ENCODE measurements around the gene NPM1. TPM values are rescaled to one million over a fixed set of nuclear protein-coding genes. Genes with fewer than 3 reads are reported as not detected.
"Not testable (repeated sequence)": the region's sequence is repeated elsewhere in the genome, so short reads cannot be mapped to it uniquely, and the experiment has no call there.

Gene NPM1
- total and polyA plus RNA-seq, 8 donors, result 289 to 3,788 (median 712) TPM

- H3K9me3 ChIP-seq, result no peaks in the 10 kb centered on the region
- DNase-seq, result no peak
- intact Hi-C loops (cut with DNase I; ENCODE audit: low total_unique reads), result no loop called here
- H3K4me3 ChIP-seq, result no peak overlapping the region
- WGBS, 5 donors, result 87 to 92% (median 92%) methylated on average over 3 of the region's 3 CpGs
- H3K27ac ChIP-seq, result no peak overlapping the region
- TF ChIP-seq EP300 (IDR thresholded peaks at IDR 0.05), result no peak
- no peak for TF ChIP-seq CTCF (IDR thresholded peaks at IDR 0.05)
- H3K4me1 ChIP-seq, result peaks cover 4 to 33% (median 14%) of the 10 kb centered on the region in 4 donors
- H3K27me3 ChIP-seq, result no peaks in the 10 kb centered on the region
- peaks cover 7 to 61% (median 60%) of the 10 kb centered on the region in 4 donors for H3K36me3 ChIP-seq
Measured at GRCh38 chr5:171413153-171413910, 25.7 kb downstream of the NPM1 start.

- H3K4me3 ChIP-seq; intact Hi-C loops (cut with DNase I; ENCODE audit: low total_unique reads); H3K27me3 ChIP-seq; H3K9me3 ChIP-seq; DNase-seq; H3K27ac ChIP-seq: not testable (repeated sequence)
- Histone ChIP-seq H3K36me3 (peaks cover under 1 to 54% (median 54%) of the 10 kb centered on the region in 4 donors), H3K4me1 (peaks cover 11 to 33% (median 17%) of the 10 kb centered on the region in 4 donors)
- 87 to 92% (median 89%) methylated on average over 5 of the region's 5 CpGs for WGBS, 5 donors
Measured at GRCh38 chr5:171413993-171414392, 26.3 kb downstream of the NPM1 start.

- no peak overlapping the region for H3K4me3 ChIP-seq
- peak in 1 of 2 donors; percentile 50 for DNase-seq
- H3K4me1 ChIP-seq, result peaks cover 17 to 33% (median 20%) of the 10 kb centered on the region in 4 donors
- peaks cover 0 to 15% (median 14%) of the 10 kb centered on the region in 3 donors for H3K27me3 ChIP-seq
- peaks cover 0 to 45% (median 41%) of the 10 kb centered on the region in 4 donors for H3K36me3 ChIP-seq
- intact Hi-C loops (cut with DNase I; ENCODE audit: low total_unique reads), result no loop called here
- 83 to 85% (median 84%) methylated on average over 9 of the region's 9 CpGs for WGBS, 5 donors
- TF ChIP-seq EP300 (IDR thresholded peaks at IDR 0.05) (no peak), POLR2AphosphoS5 (IDR thresholded peaks at IDR 0.05) (peak in 1 of 3 donors; percentile 3), CTCF (IDR thresholded peaks at IDR 0.05) (no peak), POLR2A (IDR thresholded peaks at IDR 0.05) (no peak)
- H3K9me3 ChIP-seq, result no peaks in the 10 kb centered on the region
- H3K27ac ChIP-seq, result no peak overlapping the region
Measured at GRCh38 chr5:171415115-171415730, 27.6 kb downstream of the NPM1 start.

DNA sequence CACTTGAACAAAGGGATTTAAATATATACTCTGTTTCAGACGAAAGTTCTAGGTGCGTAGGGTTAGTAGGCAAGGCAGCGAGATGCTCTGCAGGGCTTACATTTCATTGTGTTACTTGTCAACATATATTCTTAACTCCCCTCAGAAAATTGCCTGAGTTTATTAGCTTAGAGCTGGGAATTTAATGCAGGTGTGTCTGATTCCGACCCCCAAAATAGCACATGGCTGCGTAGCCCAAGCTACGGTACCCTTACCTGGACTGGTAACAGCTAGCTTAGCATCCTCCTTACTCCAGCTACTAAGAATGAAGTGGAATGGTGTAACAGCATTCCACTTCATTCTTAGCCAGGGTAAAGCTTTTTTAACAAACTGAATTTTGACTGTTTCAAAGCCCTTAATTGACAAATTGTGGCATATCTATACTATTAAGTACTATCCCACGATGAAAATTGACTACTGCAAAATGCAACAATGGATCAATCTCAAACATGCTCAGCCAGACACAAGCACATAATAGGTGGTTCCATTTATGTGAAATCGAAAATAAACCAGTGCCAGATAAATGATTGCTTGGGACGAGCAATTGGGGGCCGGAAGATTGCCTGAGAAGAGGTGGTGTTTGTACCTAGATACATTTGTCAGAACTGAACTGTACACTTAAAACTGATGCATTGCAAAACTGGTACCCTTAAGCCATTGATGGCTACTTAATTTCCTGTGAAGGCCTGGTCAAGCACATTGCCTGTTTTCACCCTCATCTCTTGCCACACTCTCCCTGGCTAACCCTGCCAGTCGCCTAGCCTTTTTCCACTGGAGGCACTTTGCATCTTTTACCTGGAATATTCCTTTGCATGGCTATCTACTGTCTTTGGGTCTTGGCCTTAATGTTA is 28.8 kb downstream of the NPM1 start:
- no peak for DNase-seq
- H3K4me3 ChIP-seq, result no peak overlapping the region
- no peaks in the 10 kb centered on the region for H3K9me3 ChIP-seq
- H3K4me1 ChIP-seq, result peaks cover 29 to 38% (median 31%) of the 10 kb centered on the region in 4 donors
- intact Hi-C loops (cut with DNase I; ENCODE audit: low total_unique reads), result no loop called here
- H3K36me3 ChIP-seq, result peaks cover 0 to 37% (median 30%) of the 10 kb centered on the region in 4 donors
- H3K27me3 ChIP-seq, result peaks cover 0 to 27% (median 25%) of the 10 kb centered on the region in 3 donors
- WGBS, 5 donors, result 83 to 92% (median 85%) methylated on average over 11 of the region's 11 CpGs
- TF ChIP-seq EP300 (IDR thresholded peaks at IDR 0.05), result no peak
- no peak for TF ChIP-seq POLR2AphosphoS5 (IDR thresholded peaks at IDR 0.05)
- no peak for TF ChIP-seq POLR2A (IDR thresholded peaks at IDR 0.05)
- TF ChIP-seq CTCF (IDR thresholded peaks at IDR 0.05), result no peak
- H3K27ac ChIP-seq, result no peak overlapping the region
